GM21619 (cell line): ENCODE data around the gene HCK.
"Not testable (repeated sequence)": the region's sequence is repeated elsewhere in the genome, so short reads cannot be mapped to it uniquely, and the experiment has no call there.

Source experiments
- ATAC-seq: cut with Tn5 transposase; IDR thresholded peaks from one replicate; pipeline ENCODE4 v1.9.1; 2021; ENCODE audit not compliant: unreplicated experiment

The HCK gene

GRCh38 chr20:32028647-32029372, 23.2 kb upstream of the HCK start:
- no peak for ATAC-seq

GRCh38 chr20:32029561-32029960, 22.5 kb upstream of the HCK start:
- ATAC-seq, result no peak

GRCh38 chr20:32031007-32031958, 20.8 kb upstream of the HCK start:
- no peak for ATAC-seq

- ATAC-seq, result no peak
Measured at GRCh38 chr20:32033316-32033715, 18.7 kb upstream of the HCK start.

- ATAC-seq, result not testable (repeated sequence)
Measured at GRCh38 chr20:32033721-32034120, 18.3 kb upstream of the HCK start.

GRCh38 chr20:32034581-32035425, 17.2 kb upstream of the HCK start:
- no peak for ATAC-seq

GRCh38 chr20:32035426-32035779, 16.6 kb upstream of the HCK start:
- no peak for ATAC-seq

- ATAC-seq, result no peak
Measured at GRCh38 chr20:32036252-32036651, 15.8 kb upstream of the HCK start.

GRCh38 chr20:32036716-32037485, 15.1 kb upstream of the HCK start:
- ATAC-seq, result no peak

GRCh38 chr20:32037929-32038328, 14.1 kb upstream of the HCK start:
- ATAC-seq, result no peak

GRCh38 chr20:32040142-32040953, 11.7 kb upstream of the HCK start:
- ATAC-seq, result no peak

GRCh38 chr20:32045999-32046398, 6.0 kb upstream of the HCK start:
- ATAC-seq, result no peak

- ATAC-seq, result no peak
Measured at GRCh38 chr20:32050324-32050841, 1.7 kb upstream of the HCK start.

GRCh38 chr20:32050851-32051556, 1.0 kb upstream of the HCK start:
- ATAC-seq, result no peak

GRCh38 chr20:32051720-32052089, 337 bp upstream of the HCK start:
- no peak for ATAC-seq

- no peak for ATAC-seq
Measured at GRCh38 chr20:32052778-32053362, 828 bp downstream of the HCK start.

GRCh38 chr20:32053648-32054047, 1.6 kb downstream of the HCK start:
- ATAC-seq, result no peak

- no peak for ATAC-seq
Measured at GRCh38 chr20:32056708-32057483, 4.9 kb downstream of the HCK start.
